Measurements from ENCODE around the gene VAC14. TPM values are rescaled to one million over a fixed set of nuclear protein-coding genes. Genes with fewer than 3 reads are reported as not detected.
A peak's percentile ranks its signal among the peaks of the same experiment; 100 is the strongest.

The VAC14 gene
- total and polyA plus RNA-seq, 4 donors = 27.6 to 60.8 (median 50.9) TPM

DNA sequence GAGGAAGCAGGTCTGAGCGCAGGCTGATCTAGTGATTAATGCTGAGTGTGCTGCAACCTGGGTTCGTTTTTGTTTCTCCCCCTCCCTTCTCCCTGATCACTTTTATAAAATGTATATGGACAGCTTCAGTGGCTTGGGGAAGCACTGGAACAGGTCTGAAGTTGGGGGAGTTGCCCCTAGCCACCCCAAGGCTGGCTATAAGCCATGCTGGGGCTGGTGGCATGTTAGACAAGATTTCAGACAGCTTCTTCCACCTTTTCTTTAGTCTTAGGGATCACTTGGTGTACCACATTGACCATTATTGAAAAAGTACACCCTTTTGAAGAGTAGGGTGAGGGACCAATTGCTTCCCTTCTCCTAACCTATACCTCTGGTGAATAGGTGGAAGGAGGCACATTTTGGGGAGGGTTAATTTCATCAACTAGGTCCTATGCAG is 3.8 kb upstream of the VAC14 start:
- H3K27ac ChIP-seq (ENCODE audit: low read depth in 1 of 2, low read length in 1 of 2) = no peak overlapping the region
- DNase-seq (no peak), ATAC-seq (ENCODE audit: insufficient read depth, low FRiP score) (no peak)
- no peak overlapping the region for H3K4me3 ChIP-seq
- H3K9me3 ChIP-seq (ENCODE audit: control insufficient read depth in 4 of 4, insufficient read depth in 3 of 4, low read length in 3 of 4) = peaks cover 0 to 4% (median 0%) of the 10 kb centered on the region in 4 donors
- H3K4me1 ChIP-seq (ENCODE audit: control insufficient read depth in 5 of 5, insufficient read depth in 5 of 5, low read length in 5 of 5) = peaks cover 0 to 7% (median 2%) of the 10 kb centered on the region in 5 donors
- WGBS, 2 donors = 46 to 51% methylated on average over 2 of the region's 2 CpGs
- H3K9ac ChIP-seq (ENCODE audit: insufficient read depth in 1 of 2, low read length in 2 of 2) = no peak overlapping the region
- TF ChIP-seq, protein P1, sequence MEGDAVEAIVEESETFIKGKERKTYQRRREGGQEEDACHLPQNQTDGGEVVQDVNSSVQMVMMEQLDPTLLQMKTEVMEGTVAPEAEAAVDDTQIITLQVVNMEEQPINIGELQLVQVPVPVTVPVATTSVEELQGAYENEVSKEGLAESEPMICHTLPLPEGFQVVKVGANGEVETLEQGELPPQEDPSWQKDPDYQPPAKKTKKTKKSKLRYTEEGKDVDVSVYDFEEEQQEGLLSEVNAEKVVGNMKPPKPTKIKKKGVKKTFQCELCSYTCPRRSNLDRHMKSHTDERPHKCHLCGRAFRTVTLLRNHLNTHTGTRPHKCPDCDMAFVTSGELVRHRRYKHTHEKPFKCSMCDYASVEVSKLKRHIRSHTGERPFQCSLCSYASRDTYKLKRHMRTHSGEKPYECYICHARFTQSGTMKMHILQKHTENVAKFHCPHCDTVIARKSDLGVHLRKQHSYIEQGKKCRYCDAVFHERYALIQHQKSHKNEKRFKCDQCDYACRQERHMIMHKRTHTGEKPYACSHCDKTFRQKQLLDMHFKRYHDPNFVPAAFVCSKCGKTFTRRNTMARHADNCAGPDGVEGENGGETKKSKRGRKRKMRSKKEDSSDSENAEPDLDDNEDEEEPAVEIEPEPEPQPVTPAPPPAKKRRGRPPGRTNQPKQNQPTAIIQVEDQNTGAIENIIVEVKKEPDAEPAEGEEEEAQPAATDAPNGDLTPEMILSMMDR (IDR thresholded peaks at IDR 0.05; ENCODE audit: control extremely low read depth, extremely low read depth) = no peak
- H3K27me3 ChIP-seq (ENCODE audit: control insufficient read depth in 3 of 3, insufficient read depth in 3 of 3, low read length in 2 of 3) = peaks cover 0 to 3% (median 2%) of the 10 kb centered on the region in 3 donors
- H3K36me3 ChIP-seq (ENCODE audit: control insufficient read depth in 4 of 4, insufficient read depth in 4 of 4, low read length in 4 of 4) = no peaks in the 10 kb centered on the region

GRCh38 chr16:70804153-70804733 is 3.3 kb upstream of the VAC14 start:
- no peak for DNase-seq
- Histone ChIP-seq H3K9ac (ENCODE audit: insufficient read depth in 1 of 2, low read length in 2 of 2) (no peak overlapping the region), H3K27me3 (ENCODE audit: control insufficient read depth in 3 of 3, insufficient read depth in 3 of 3, low read length in 2 of 3) (peaks cover 0 to 3% (median under 1%) of the 10 kb centered on the region in 3 donors), H3K4me3 (no peak overlapping the region), H3K9me3 (ENCODE audit: control insufficient read depth in 4 of 4, insufficient read depth in 3 of 4, low read length in 3 of 4) (peaks cover 0 to 4% (median 0%) of the 10 kb centered on the region in 4 donors), H3K36me3 (ENCODE audit: control insufficient read depth in 4 of 4, insufficient read depth in 4 of 4, low read length in 4 of 4) (no peaks in the 10 kb centered on the region), H3K27ac (ENCODE audit: low read depth in 1 of 2, low read length in 1 of 2) (peak overlapping the region in 1 of 2 donors; percentile 47), H3K4me1 (ENCODE audit: control insufficient read depth in 5 of 5, insufficient read depth in 5 of 5, low read length in 5 of 5) (peaks cover 0 to 11% (median 2%) of the 10 kb centered on the region in 5 donors)
- no peak for ATAC-seq (ENCODE audit: insufficient read depth, low FRiP score)
- TF ChIP-seq, protein P1 (IDR thresholded peaks at IDR 0.05; ENCODE audit: control extremely low read depth, extremely low read depth) = no peak
- 59% methylated on average over 8 of the region's 8 CpGs for WGBS, 2 donors

- H3K27ac ChIP-seq (ENCODE audit: low read depth in 1 of 2, low read length in 1 of 2) = no peak overlapping the region
- ATAC-seq (ENCODE audit: insufficient read depth, low FRiP score) (no peak), DNase-seq (no peak)
- H3K9me3 ChIP-seq (ENCODE audit: control insufficient read depth in 4 of 4, insufficient read depth in 3 of 4, low read length in 3 of 4) = peaks cover 0 to 4% (median 0%) of the 10 kb centered on the region in 4 donors
- H3K27me3 ChIP-seq (ENCODE audit: control insufficient read depth in 3 of 3, insufficient read depth in 3 of 3, low read length in 2 of 3) = peaks cover 0 to 3% (median 0%) of the 10 kb centered on the region in 3 donors
- H3K4me1 ChIP-seq (ENCODE audit: control insufficient read depth in 5 of 5, insufficient read depth in 5 of 5, low read length in 5 of 5) = peaks cover 0 to 11% (median 2%) of the 10 kb centered on the region in 5 donors
- no peak overlapping the region for H3K4me3 ChIP-seq
- TF ChIP-seq, protein P1 (IDR thresholded peaks at IDR 0.05; ENCODE audit: control extremely low read depth, extremely low read depth) = no peak
- H3K36me3 ChIP-seq (ENCODE audit: control insufficient read depth in 4 of 4, insufficient read depth in 4 of 4, low read length in 4 of 4) = no peaks in the 10 kb centered on the region
- no peak overlapping the region for H3K9ac ChIP-seq (ENCODE audit: insufficient read depth in 1 of 2, low read length in 2 of 2)
These were observed 2.4 kb upstream of the VAC14 start for GRCh38 chr16:70803319-70803718.

All from lung (tissue), 12 donors.